Measurements from ENCODE around the gene PDP2. TPM values are rescaled to one million over a fixed set of nuclear protein-coding genes. Genes with fewer than 3 reads are reported as not detected.

Gene PDP2
- total and polyA plus RNA-seq, 10 of the 15 experiments (the other 5 are each of a cell fraction or from before 2014, with no cell fraction given) = 1.9 to 31.1 (median 6.2) TPM

GRCh38 chr16:66915041-66915440 lies 34.7 kb downstream of the PDP2 start:
- 20% methylated on average over 7 of the region's 7 CpGs for WGBS (ENCODE audit: insufficient coverage, insufficient replicate concordance, low lambda C conversion rate, missing lambda C conversion rate)
- POLR2A ChIA-PET = no interaction called here
- Histone ChIP-seq H3K4me3 (no peak overlapping the region), H3K4me1 (ENCODE audit: control insufficient read depth, insufficient read depth, low read length) (no peaks in the 10 kb centered on the region), H4K20me1 (ENCODE audit: control insufficient read depth, insufficient read depth) (no peaks in the 10 kb centered on the region), H3K36me3 (ENCODE audit: control insufficient read depth in 2 of 2, insufficient read depth in 2 of 2, low read length in 1 of 2) (no peaks in the 10 kb centered on the region), H3K27ac (ENCODE audit: control insufficient read depth, insufficient read depth) (no peak overlapping the region), H2AFZ (ENCODE audit: control insufficient read depth, low read depth, low read length) (no peak overlapping the region), H3K4me2 (ENCODE audit: control insufficient read depth, insufficient read depth) (no peak overlapping the region), H3K9ac (ENCODE audit: control insufficient read depth, insufficient read depth, low read length) (no peak overlapping the region), H3K27me3 (replicated peaks in 1 of 2; ENCODE audit: control insufficient read depth in 2 of 2, insufficient read depth in 2 of 2, low read length in 1 of 2) (peaks cover 0 to 3% of the 10 kb centered on the region in 2 experiments; a peak in 1 of 4 replicates), H3K9me3 (replicated peaks; ENCODE audit: control insufficient read depth, insufficient read depth, low read length) (no peaks in the 10 kb centered on the region), H3K79me2 (ENCODE audit: control insufficient read depth, insufficient read depth, low read length) (no peaks in the 10 kb centered on the region)
- no peak for FAIRE-seq
- TF ChIP-seq MTA2 (IDR thresholded peaks at IDR 0.05; ENCODE audit: low read depth) (no peak), SP1 (IDR thresholded peaks at IDR 0.05; ENCODE audit: low read depth, low read length) (no peak)
- TF ChIP-seq, protein P1, sequence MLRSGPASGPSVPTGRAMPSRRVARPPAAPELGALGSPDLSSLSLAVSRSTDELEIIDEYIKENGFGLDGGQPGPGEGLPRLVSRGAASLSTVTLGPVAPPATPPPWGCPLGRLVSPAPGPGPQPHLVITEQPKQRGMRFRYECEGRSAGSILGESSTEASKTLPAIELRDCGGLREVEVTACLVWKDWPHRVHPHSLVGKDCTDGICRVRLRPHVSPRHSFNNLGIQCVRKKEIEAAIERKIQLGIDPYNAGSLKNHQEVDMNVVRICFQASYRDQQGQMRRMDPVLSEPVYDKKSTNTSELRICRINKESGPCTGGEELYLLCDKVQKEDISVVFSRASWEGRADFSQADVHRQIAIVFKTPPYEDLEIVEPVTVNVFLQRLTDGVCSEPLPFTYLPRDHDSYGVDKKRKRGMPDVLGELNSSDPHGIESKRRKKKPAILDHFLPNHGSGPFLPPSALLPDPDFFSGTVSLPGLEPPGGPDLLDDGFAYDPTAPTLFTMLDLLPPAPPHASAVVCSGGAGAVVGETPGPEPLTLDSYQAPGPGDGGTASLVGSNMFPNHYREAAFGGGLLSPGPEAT (IDR thresholded peaks at IDR 0.05; ENCODE audit: low read depth) = no peak
- no peak for DNase-seq (ENCODE audit: low read depth, low spot score)
- in situ Hi-C loops (cut with MboI) = no loop called here
- no TSS peak for BruUV-seq (replicated peaks)
- CTCF ChIA-PET = interaction anchor here (1.0 kb wide), 1 partner anchor 20 kb away, joined by 3 read pairs; no protein-coding TSS in a partner anchor
- RAD21 ChIA-PET (ENCODE audit: unreplicated experiment) = no interaction called here
- intact Hi-C loops (cut with micrococcal nuclease; ENCODE audit: unreplicated experiment) = no loop called here
- no peak for ATAC-seq
- SMC1A ChIA-PET (ENCODE audit: uncharacterized antibody, unreplicated experiment) = no interaction called here

GRCh38 chr16:66916518-66916917 lies 36.2 kb downstream of the PDP2 start:
- no peak overlapping the region for H3K9ac ChIP-seq (ENCODE audit: control insufficient read depth, insufficient read depth, low read length)
- ChIA-PET SMC1A (ENCODE audit: uncharacterized antibody, unreplicated experiment) (no interaction called here), RAD21 (ENCODE audit: unreplicated experiment) (no interaction called here), CTCF (interaction anchor here (0.7 to 1.3 kb wide), 3 partner anchors 10 to 17 kb away, joined by 4 read pairs; no protein-coding TSS in a partner anchor), POLR2A (no interaction called here)
- BruUV-seq (replicated peaks) = no TSS peak
- no peaks in the 10 kb centered on the region for H3K36me3 ChIP-seq (ENCODE audit: control insufficient read depth in 2 of 2, insufficient read depth in 2 of 2, low read length in 1 of 2)
- H3K79me2 ChIP-seq (ENCODE audit: control insufficient read depth, insufficient read depth, low read length) = no peaks in the 10 kb centered on the region
- in situ Hi-C loops (cut with MboI) = no loop called here
- DNase-seq (ENCODE audit: low read depth, low spot score) (no peak), FAIRE-seq (no peak), ATAC-seq (no peak)
- no peaks in the 10 kb centered on the region for H4K20me1 ChIP-seq (ENCODE audit: control insufficient read depth, insufficient read depth)
- H2AFZ ChIP-seq (ENCODE audit: control insufficient read depth, low read depth, low read length) = no peak overlapping the region
- H3K27me3 ChIP-seq (replicated peaks in 1 of 2; ENCODE audit: control insufficient read depth in 2 of 2, insufficient read depth in 2 of 2, low read length in 1 of 2) = peaks cover 0 to 3% of the 10 kb centered on the region in 2 experiments; a peak in 1 of 4 replicates
- no peak overlapping the region for H3K4me3 ChIP-seq
- intact Hi-C loops (cut with micrococcal nuclease; ENCODE audit: unreplicated experiment) = no loop called here
- no peak overlapping the region for H3K27ac ChIP-seq (ENCODE audit: control insufficient read depth, insufficient read depth)
- no peak overlapping the region for H3K4me2 ChIP-seq (ENCODE audit: control insufficient read depth, insufficient read depth)
- H3K9me3 ChIP-seq (replicated peaks; ENCODE audit: control insufficient read depth, insufficient read depth, low read length) = no peaks in the 10 kb centered on the region
- no peaks in the 10 kb centered on the region for H3K4me1 ChIP-seq (ENCODE audit: control insufficient read depth, insufficient read depth, low read length)
- 46% methylated on average over 6 of the region's 6 CpGs for WGBS (ENCODE audit: insufficient coverage, insufficient replicate concordance, low lambda C conversion rate, missing lambda C conversion rate)
- TF ChIP-seq IKZF1 (conservative IDR thresholded peaks at IDR 0.05) (no peak), WRNIP1 (IDR thresholded peaks at IDR 0.05; ENCODE audit: borderline replicate concordance, low read depth, low read length) (no peak), USF1 (IDR thresholded peaks at IDR 0.05; ENCODE audit: borderline replicate concordance, extremely low read length, insufficient read depth, low read depth, low read length) (no peak), MEF2B (IDR thresholded peaks at IDR 0.05; ENCODE audit: partially characterized antibody, poor library complexity, severe bottlenecking) (no peak), EP300 (IDR thresholded peaks at IDR 0.05; ENCODE audit: borderline replicate concordance in 1 of 2, control insufficient read depth in 1 of 2, low read depth in 2 of 2, low read length in 2 of 2) (no peak), RELA (IDR thresholded peaks at IDR 0.05; ENCODE audit: borderline replicate concordance, partially characterized antibody) (no peak), GATAD2B (conservative IDR thresholded peaks at IDR 0.05; ENCODE audit: low read depth) (no peak), STAT1 (conservative IDR thresholded peaks at IDR 0.05) (no peak), ZNF274 (IDR thresholded peaks at IDR 0.05; ENCODE audit: insufficient read depth, insufficient read length) (no peak), BACH1 (IDR thresholded peaks at IDR 0.05; ENCODE audit: borderline replicate concordance) (no peak), TCF12 (IDR thresholded peaks at IDR 0.05; ENCODE audit: low read depth, low read length) (no peak)
- TF ChIP-seq, protein P2, sequence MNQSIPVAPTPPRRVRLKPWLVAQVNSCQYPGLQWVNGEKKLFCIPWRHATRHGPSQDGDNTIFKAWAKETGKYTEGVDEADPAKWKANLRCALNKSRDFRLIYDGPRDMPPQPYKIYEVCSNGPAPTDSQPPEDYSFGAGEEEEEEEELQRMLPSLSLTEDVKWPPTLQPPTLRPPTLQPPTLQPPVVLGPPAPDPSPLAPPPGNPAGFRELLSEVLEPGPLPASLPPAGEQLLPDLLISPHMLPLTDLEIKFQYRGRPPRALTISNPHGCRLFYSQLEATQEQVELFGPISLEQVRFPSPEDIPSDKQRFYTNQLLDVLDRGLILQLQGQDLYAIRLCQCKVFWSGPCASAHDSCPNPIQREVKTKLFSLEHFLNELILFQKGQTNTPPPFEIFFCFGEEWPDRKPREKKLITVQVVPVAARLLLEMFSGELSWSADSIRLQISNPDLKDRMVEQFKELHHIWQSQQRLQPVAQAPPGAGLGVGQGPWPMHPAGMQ (IDR thresholded peaks at IDR 0.05; ENCODE audit: borderline replicate concordance) = no peak

Data from GM12878 (cell line).